HL-60/S4 (cell line): ENCODE data around the gene P3H3.

Source experiments
- in situ Hi-C: fragments of 300-500 bp; cut with MboI; formaldehyde crosslinking; loops from 2 replicates; pipeline ENCODE4 v1.14.3; 2022; ENCODE audit warnings: low sequenced_read_pairs

P3H3 gene

GRCh38 chr12:6825398-6826124 is 2.6 kb upstream of the P3H3 start:
- in situ Hi-C loops = loop anchor here (5.0 kb wide), 1 partner anchor 73 kb away; the partner anchor contains the start of gene MLF2

- in situ Hi-C loops = loop anchor here (5.0 kb wide), 1 partner anchor 74 kb away; the partner anchor contains the start of gene MLF2
Measured at GRCh38 chr12:6826125-6826733, 2.0 kb upstream of the P3H3 start.

- in situ Hi-C loops = loop anchor here (5.0 kb wide), 1 partner anchor 75 kb away; the partner anchor contains the start of gene MLF2
Measured at GRCh38 chr12:6826734-6827436, 1.3 kb upstream of the P3H3 start.

- in situ Hi-C loops = loop anchor here (5.0 kb wide), 1 partner anchor 75 kb away; the partner anchor contains the start of gene MLF2
Measured at GRCh38 chr12:6827437-6827911, 733 bp upstream of the P3H3 start.

GRCh38 chr12:6828781-6829535 is 751 bp downstream of the P3H3 start:
- in situ Hi-C loops = loop anchor here (5.0 kb wide), 1 partner anchor 77 kb away; the partner anchor contains the start of gene MLF2

- in situ Hi-C loops = loop anchor here (5.0 kb wide), 1 partner anchor 77 kb away; the partner anchor contains the start of gene MLF2
Measured at GRCh38 chr12:6829536-6830220, 1.5 kb downstream of the P3H3 start.

- in situ Hi-C loops = no loop called here
Measured at GRCh38 chr12:6830286-6830890, 2.2 kb downstream of the P3H3 start.

GRCh38 chr12:6830999-6831398 is 2.8 kb downstream of the P3H3 start:
- in situ Hi-C loops = no loop called here

- in situ Hi-C loops = no loop called here
Measured at GRCh38 chr12:6831450-6831995, 3.3 kb downstream of the P3H3 start.

GRCh38 chr12:6832125-6832524 is 3.9 kb downstream of the P3H3 start:
- in situ Hi-C loops = no loop called here

- in situ Hi-C loops = no loop called here
Measured at GRCh38 chr12:6833189-6833890, 5.1 kb downstream of the P3H3 start.

GRCh38 chr12:6834254-6834653 is 6.0 kb downstream of the P3H3 start:
- in situ Hi-C loops = no loop called here

- in situ Hi-C loops = no loop called here
Measured at GRCh38 chr12:6834873-6835272, 6.7 kb downstream of the P3H3 start.

GRCh38 chr12:6836851-6837250 is 8.6 kb downstream of the P3H3 start:
- in situ Hi-C loops = no loop called here

GRCh38 chr12:6837370-6838060 is 9.3 kb downstream of the P3H3 start:
- in situ Hi-C loops = no loop called here

GRCh38 chr12:6838854-6839253 is 10.6 kb downstream of the P3H3 start:
- in situ Hi-C loops = no loop called here

GRCh38 chr12:6839482-6840201 is 11.4 kb downstream of the P3H3 start:
- in situ Hi-C loops = no loop called here

- in situ Hi-C loops = no loop called here
Measured at GRCh38 chr12:6840330-6840729, 12.1 kb downstream of the P3H3 start.
